Retinal pigment epithelial cell (primary cell): ENCODE results near the gene ANO4.

Source experiments
- DNase-seq: peaks from one replicate; pipeline ENCODE4 v3.0.0-alpha.2; 2010; ENCODE audit warnings: low read depth
- H3K4me3 ChIP-seq: 2 replicates; pipeline ENCODE4 v1.5.1; 2011; ENCODE audit warnings: mild to moderate bottlenecking, low read length, control low read depth, moderate library complexity
- TF ChIP-seq, protein P1 (sequence below): conservative IDR thresholded peaks from 2 replicates; pipeline ENCODE4 v1.5.1; 2011; ENCODE audit warnings: low read depth, low read length, control low read depth, inconsistent platforms

The ANO4 gene

DNA sequence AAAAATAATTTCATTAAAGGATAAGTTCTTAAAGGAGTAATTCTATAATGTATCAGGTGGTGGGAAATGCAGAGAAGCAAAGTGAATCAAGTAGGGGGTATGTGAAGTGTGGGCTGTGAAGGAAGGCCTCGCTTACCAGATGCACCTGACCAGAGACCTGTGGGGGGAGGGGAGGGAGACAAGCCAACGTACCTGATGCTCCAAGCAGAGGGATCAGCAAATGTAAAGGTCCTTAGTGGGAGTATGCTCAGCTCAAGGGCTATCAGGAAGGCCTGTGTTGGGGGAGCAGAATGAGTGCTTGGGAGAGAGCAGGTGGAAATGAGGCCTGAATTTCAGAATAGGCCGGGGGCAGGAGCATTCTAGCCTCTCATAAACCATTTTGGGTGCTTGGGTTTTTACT, 57.1 kb downstream of the ANO4 start:
- no peak for DNase-seq
- H3K4me3 ChIP-seq: no peak overlapping the region
- TF ChIP-seq, protein P1, sequence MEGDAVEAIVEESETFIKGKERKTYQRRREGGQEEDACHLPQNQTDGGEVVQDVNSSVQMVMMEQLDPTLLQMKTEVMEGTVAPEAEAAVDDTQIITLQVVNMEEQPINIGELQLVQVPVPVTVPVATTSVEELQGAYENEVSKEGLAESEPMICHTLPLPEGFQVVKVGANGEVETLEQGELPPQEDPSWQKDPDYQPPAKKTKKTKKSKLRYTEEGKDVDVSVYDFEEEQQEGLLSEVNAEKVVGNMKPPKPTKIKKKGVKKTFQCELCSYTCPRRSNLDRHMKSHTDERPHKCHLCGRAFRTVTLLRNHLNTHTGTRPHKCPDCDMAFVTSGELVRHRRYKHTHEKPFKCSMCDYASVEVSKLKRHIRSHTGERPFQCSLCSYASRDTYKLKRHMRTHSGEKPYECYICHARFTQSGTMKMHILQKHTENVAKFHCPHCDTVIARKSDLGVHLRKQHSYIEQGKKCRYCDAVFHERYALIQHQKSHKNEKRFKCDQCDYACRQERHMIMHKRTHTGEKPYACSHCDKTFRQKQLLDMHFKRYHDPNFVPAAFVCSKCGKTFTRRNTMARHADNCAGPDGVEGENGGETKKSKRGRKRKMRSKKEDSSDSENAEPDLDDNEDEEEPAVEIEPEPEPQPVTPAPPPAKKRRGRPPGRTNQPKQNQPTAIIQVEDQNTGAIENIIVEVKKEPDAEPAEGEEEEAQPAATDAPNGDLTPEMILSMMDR: no peak

DNA sequence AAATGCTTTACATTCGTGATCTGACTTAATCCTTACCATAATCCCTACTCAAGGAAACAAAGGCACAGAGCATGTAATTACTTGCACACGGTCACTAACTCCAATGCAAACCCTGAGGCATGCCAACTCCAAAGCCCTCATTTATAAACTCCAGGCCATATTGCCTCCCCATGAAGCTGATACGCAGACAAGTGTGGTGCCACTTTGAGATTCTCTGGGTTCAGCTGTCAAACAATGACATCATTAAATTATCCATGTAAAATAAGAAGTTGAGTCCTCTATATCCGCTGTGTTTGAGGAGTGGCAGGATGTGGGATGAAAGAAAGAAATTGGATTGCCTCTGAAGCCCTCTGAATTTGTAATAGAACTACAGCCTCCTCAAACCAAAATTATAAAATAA, 62.8 kb downstream of the ANO4 start:
- TF ChIP-seq, protein P1: no peak
- no peak overlapping the region for H3K4me3 ChIP-seq
- no peak for DNase-seq

DNA sequence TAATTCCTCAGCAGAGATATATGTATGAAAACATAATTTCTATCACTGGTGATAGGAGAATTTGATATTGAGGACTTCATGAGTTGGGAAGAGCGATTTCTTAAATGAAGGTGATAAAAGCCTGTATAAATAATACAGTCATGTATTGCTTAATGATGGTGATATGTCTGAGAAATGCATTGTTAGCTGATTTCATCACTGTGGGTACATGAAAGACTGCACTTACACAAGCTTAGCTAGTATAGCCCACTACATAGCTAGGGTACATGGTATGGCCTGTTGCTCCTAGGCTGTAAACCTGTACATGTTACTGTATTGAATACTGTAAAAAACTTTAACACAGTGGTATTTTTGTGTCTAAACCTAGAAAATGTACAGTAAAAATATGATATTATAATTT, 63.4 kb downstream of the ANO4 start:
- TF ChIP-seq, protein P1: no peak
- no peak overlapping the region for H3K4me3 ChIP-seq
- DNase-seq: no peak

- no peak overlapping the region for H3K4me3 ChIP-seq
- DNase-seq: no peak
- TF ChIP-seq, protein P1: no peak
These were observed 64.1 kb downstream of the ANO4 start for GRCh38 chr12:100858656-100859055.

- no peak overlapping the region for H3K4me3 ChIP-seq
- DNase-seq: no peak
- TF ChIP-seq, protein P1: no peak
These were observed 64.6 kb downstream of the ANO4 start for GRCh38 chr12:100859063-100859627.

GRCh38 chr12:100860611-100861010, 66.0 kb downstream of the ANO4 start:
- TF ChIP-seq, protein P1: no peak

GRCh38 chr12:100862676-100863075, 68.1 kb downstream of the ANO4 start:
- no peak for DNase-seq
- H3K4me3 ChIP-seq: no peak overlapping the region
- TF ChIP-seq, protein P1: no peak

More at GRCh38 chr12:100860611-100861010, 66.0 kb downstream of the ANO4 start:
- H3K4me3 ChIP-seq: no peak overlapping the region
- no peak for DNase-seq
